H1 (cell line): ENCODE measurements around the gene AAK1. TPM values are rescaled to one million over a fixed set of nuclear protein-coding genes. Genes with fewer than 3 reads are reported as not detected.

Source experiments
- CTCF ChIA-PET: fragments of 300-600 bp; sonication (Branson Sonifier 250); formaldehyde crosslinking; loops from one replicate; lab custom pipeline; 2021; ENCODE audit not compliant: partially characterized antibody; lab: Charles Lee
- POLR2A ChIA-PET: fragments of 300-600 bp; sonication (Branson Sonifier 250); formaldehyde crosslinking; loops from one replicate; lab custom pipeline; 2021; ENCODE audit warnings: inconsistent platforms; ENCODE audit not compliant: partially characterized antibody; lab: Charles Lee
- DNase-seq, 2 experiments: peaks; one replicate each; pipeline versions ENCODE4 v3.0.0 to v3.0.0-alpha.2; 2010 to 2022; ENCODE audit warnings: low spot score in 2 of 2, low read depth in 1 of 2, mixed read lengths in 1 of 2
- FAIRE-seq: peaks from 2 replicates; lab custom pipeline; 2011; peaks lifted over from hg19 to GRCh38; lab: Jason Lieb, UNC
- H2AFZ ChIP-seq: 2 replicates; pipeline ENCODE4 v1.8.1; 2012; ENCODE audit warnings: low read length, inconsistent platforms
- H2AK5ac ChIP-seq: 2 replicates; pipeline ENCODE4 v1.6.1; 2013; ENCODE audit warnings: low read depth, low read length
- H2BK120ac ChIP-seq: replicated peaks from 2 replicates; pipeline ENCODE3; 2013; ENCODE audit warnings: low read depth, low read length, inconsistent platforms
- H2BK12ac ChIP-seq: 2 replicates; pipeline ENCODE4 v1.6.1; 2013; ENCODE audit warnings: low read depth, low read length
- H2BK15ac ChIP-seq: 2 replicates; pipeline ENCODE4 v1.6.1; 2013; ENCODE audit warnings: low read length
- H2BK20ac ChIP-seq: 2 replicates; pipeline ENCODE4 v1.6.1; 2013; ENCODE audit warnings: low read length
- H2BK5ac ChIP-seq: 2 replicates; pipeline ENCODE4 v1.6.1; 2013; ENCODE audit warnings: low read depth, low read length
- H3K14ac ChIP-seq: 2 replicates; pipeline ENCODE4 v1.6.1; 2013; ENCODE audit warnings: inconsistent platforms; ENCODE audit not compliant: insufficient read length
- H3K18ac ChIP-seq: 2 replicates; pipeline ENCODE4 v1.6.1; 2013; ENCODE audit warnings: low read length; ENCODE audit errors: extremely low read depth
- H3K23ac ChIP-seq: 2 replicates; pipeline ENCODE4 v1.6.1; 2013; ENCODE audit warnings: inconsistent platforms; ENCODE audit not compliant: insufficient read length
- H3K23me2 ChIP-seq: 2 replicates; pipeline ENCODE4 v1.6.1; 2013; ENCODE audit warnings: low read depth, low read length
- H3K27ac ChIP-seq: 2 replicates; pipeline ENCODE4 v1.6.1; 2011; ENCODE audit warnings: low read depth, low read length, inconsistent platforms
- H3K27me3 ChIP-seq, 4 experiments: replicated peaks in 1 of 4; 1 replicate in 1 of 4; 2 replicates in 3 of 4; pipeline versions ENCODE4 v1.6.1 to v1.8.1; 2011 to 2013; ENCODE audit warnings: low read length in 3 of 4, mild to moderate bottlenecking in 3 of 4, inconsistent platforms in 2 of 4, mixed read lengths in 2 of 4, moderate library complexity in 1 of 4; ENCODE audit not compliant: control insufficient read depth in 3 of 4, insufficient read depth in 3 of 4; ENCODE audit errors: extremely low read depth in 1 of 4
- H3K36me3 ChIP-seq, 4 experiments: 2 replicates each; pipeline versions ENCODE4 v1.6.1 to v1.8.1; 2011 to 2013; ENCODE audit warnings: mild to moderate bottlenecking in 4 of 4, low read length in 3 of 4, moderate library complexity in 2 of 4, control low read depth in 1 of 4, inconsistent platforms in 1 of 4; ENCODE audit not compliant: insufficient read depth in 4 of 4, control insufficient read depth in 2 of 4
- H3K4ac ChIP-seq: replicated peaks from 2 replicates; pipeline ENCODE3; 2013; ENCODE audit warnings: low read length, low read depth, mixed read lengths, inconsistent platforms; ENCODE audit not compliant: insufficient read length
- H3K4me1 ChIP-seq, 4 experiments: replicated peaks in 1 of 4; 1 replicate in 1 of 4; 2 replicates in 3 of 4; pipeline versions ENCODE4 v1.6.1 to v1.8.1; 2011 to 2013; ENCODE audit warnings: low read length in 3 of 4, inconsistent platforms in 2 of 4, mixed read lengths in 1 of 4; ENCODE audit not compliant: insufficient read depth in 4 of 4, control insufficient read depth in 3 of 4
- H3K4me2 ChIP-seq, 2 experiments: 2 replicates each; pipeline versions ENCODE4 v1.6.1 to v1.8.1; 2011 to 2013; ENCODE audit warnings: low read depth in 2 of 2, low read length in 2 of 2, control low read depth in 1 of 2, inconsistent platforms in 1 of 2, mild to moderate bottlenecking in 1 of 2; ENCODE audit not compliant: insufficient read depth in 1 of 2
- H3K4me3 ChIP-seq, 4 experiments: fragments of 200-600, 300-600 bp in 1 of 4; sonication (generic), shearing (Covaris generic), sonication (Bioruptor Twin) in 1 of 4; 2 replicates each; pipeline versions ENCODE4 v1.5.1 to v1.8.1; 2011 to 2016; ENCODE audit warnings: low read length in 4 of 4, low read depth in 3 of 4, control low read depth in 2 of 4, inconsistent platforms in 2 of 4, mild to moderate bottlenecking in 2 of 4, mixed read lengths in 1 of 4, moderate library complexity in 1 of 4; ENCODE audit not compliant: insufficient read depth in 2 of 4; ENCODE audit errors: extremely low read depth in 1 of 4
- H3K56ac ChIP-seq: replicated peaks from 2 replicates; pipeline ENCODE3; 2013; ENCODE audit warnings: low read depth, mild to moderate bottlenecking, mixed read lengths, low read length, inconsistent platforms; ENCODE audit not compliant: insufficient read length
- H3K79me1 ChIP-seq: 2 replicates; pipeline ENCODE4 v1.6.1; 2013; ENCODE audit warnings: low read depth, low read length, control low read depth
- H3K79me2 ChIP-seq, 2 experiments: 2 replicates each; pipeline versions ENCODE4 v1.6.1 to v1.8.1; 2012 to 2013; ENCODE audit warnings: low read length in 2 of 2, mild to moderate bottlenecking in 2 of 2, inconsistent platforms in 1 of 2; ENCODE audit not compliant: insufficient read depth in 2 of 2, control insufficient read depth in 1 of 2
- H3K9ac ChIP-seq, 4 experiments: replicated peaks in 1 of 4; 1 replicate in 1 of 4; 2 replicates in 3 of 4; pipeline versions ENCODE4 v1.6.1 to v1.8.1; 2011 to 2013; ENCODE audit warnings: low read depth in 3 of 4, low read length in 3 of 4, control low read depth in 2 of 4, mild to moderate bottlenecking in 2 of 4, moderate library complexity in 2 of 4, inconsistent platforms in 1 of 4; ENCODE audit errors: extremely low read depth in 1 of 4
- H3K9me3 ChIP-seq, 2 experiments: 2 replicates each; pipeline versions ENCODE4 v1.6.1 to v1.8.1; 2012 to 2013; ENCODE audit warnings: mild to moderate bottlenecking in 2 of 2, moderate library complexity in 2 of 2, control low read depth in 1 of 2, inconsistent platforms in 1 of 2, low read depth in 1 of 2, low read length in 1 of 2, mixed read lengths in 1 of 2; ENCODE audit not compliant: insufficient read depth in 2 of 2
- H4K20me1 ChIP-seq, 2 experiments: replicated peaks in 1 of 2; 2 replicates each; pipeline versions ENCODE3 to v1.8.1; 2011 to 2013; ENCODE audit warnings: inconsistent platforms in 2 of 2, low read length in 2 of 2, mild to moderate bottlenecking in 1 of 2; ENCODE audit not compliant: insufficient read depth in 2 of 2, control insufficient read depth in 1 of 2
- H4K5ac ChIP-seq: 2 replicates; pipeline ENCODE4 v1.6.1; 2013; ENCODE audit warnings: low read length, low read depth, mixed read lengths, inconsistent platforms; ENCODE audit not compliant: insufficient read length
- H4K8ac ChIP-seq: 2 replicates; pipeline ENCODE4 v1.8.0; 2013; ENCODE audit warnings: mild to moderate bottlenecking, moderate library complexity, low read length, inconsistent platforms; ENCODE audit not compliant: insufficient read depth; ENCODE audit errors: extremely low read depth
- H4K91ac ChIP-seq: replicated peaks from 2 replicates; pipeline ENCODE3; 2013; ENCODE audit warnings: low read length, mixed read lengths, inconsistent platforms; ENCODE audit not compliant: insufficient read length
- CEBPB ChIP-seq: IDR thresholded peaks from 2 replicates; pipeline ENCODE4 v1.6.1; 2012; ENCODE audit warnings: low read depth, low read length
- CHD1 ChIP-seq: IDR thresholded peaks from 2 replicates; pipeline ENCODE4 v1.6.1; 2012; ENCODE audit warnings: low read depth, low read length, improper control_type of control experiment
- FOSL1 ChIP-seq: IDR thresholded peaks from 2 replicates; pipeline ENCODE4 v1.6.1; 2011; ENCODE audit warnings: mild to moderate bottlenecking, low read depth, low read length, moderate library complexity; ENCODE audit not compliant: insufficient read depth
- KDM1A ChIP-seq: fragments of 200-600, 300-600 bp; sonication (generic); IDR thresholded peaks from 2 replicates; pipeline ENCODE4 v1.7.1; 2016; ENCODE audit warnings: mild to moderate bottlenecking, low read length, borderline replicate concordance
- POLR2AphosphoS5 ChIP-seq: IDR thresholded peaks from 2 replicates; pipeline ENCODE4 v1.6.1; 2011; ENCODE audit warnings: low read depth, low read length
- RAD21 ChIP-seq, 2 experiments: IDR thresholded peaks in 1 of 2; conservative IDR thresholded peaks in 1 of 2; 2 replicates each; pipeline ENCODE4 v1.6.1; 2011; ENCODE audit warnings: low read depth in 2 of 2, low read length in 2 of 2, improper control_type of control experiment in 1 of 2, inconsistent platforms in 1 of 2, mild to moderate bottlenecking in 1 of 2, moderate library complexity in 1 of 2
- SRF ChIP-seq: IDR thresholded peaks from 2 replicates; pipeline ENCODE4 v1.6.1; 2011; ENCODE audit warnings: mild to moderate bottlenecking, low read depth, low read length, moderate library complexity
- WGBS, 2 experiments: shearing (Covaris generic) in 1 of 2; methylation state at CpG; one replicate each; pipeline versions ENCODE4 v1.1.6 to v1.1.7; 2013 to 2015; ENCODE audit warnings: low lambda C conversion rate in 2 of 2, mixed read lengths in 2 of 2, inconsistent platforms in 1 of 2, low coverage in 1 of 2, missing lambda C conversion rate in 1 of 2; ENCODE audit not compliant: insufficient replicate concordance in 2 of 2, insufficient coverage in 1 of 2, insufficient read length in 1 of 2; ENCODE audit errors: extremely low coverage in 1 of 2, missing lambda C conversion rate in 1 of 2; 5-methylcytosine and 5-hydroxymethylcytosine counted together
- polyA plus RNA-seq, 7 experiments: library from polyadenylated mRNA; depleted of rRNA in 3 of 7; stranded (reverse) in 5 of 7; unstranded in 2 of 7; fragments of >200 nt in 5 of 7; fragments of 200-250 nt in 2 of 7; gene quantifications; 1 replicate in 5 of 7; 2 replicates in 1 of 7; 4 replicates in 1 of 7; pipeline versions ENCODE4 v1.2.1 to v1.2.3, GENCODE V29; 2011 to 2013; ENCODE audit warnings: missing spikeins in 2 of 7, mixed read lengths in 2 of 7
- total RNA-seq: library from RNA; stranded (reverse); fragmentation: NEBNext Ultra II Directional; extraction: Animal tissue kit (Norgen Biotek cat#: 25700); gene quantifications from 2 replicates; pipeline ENCODE4 v1.2.1, GENCODE V29; 2021

Gene AAK1
- total and polyA plus RNA-seq, 2 of the 8 experiments (the other 6 are each of a cell fraction or from before 2014, with no cell fraction given), result 10.0 to 40.5 TPM

GRCh38 chr2:69452687-69453086, 190.9 kb downstream of the AAK1 start:
- Histone ChIP-seq H3K79me1 (no peaks in the 10 kb centered on the region), H3K27ac (no peak overlapping the region), H3K4ac (no peak overlapping the region), H2BK20ac (0 out of 2 replicates have a peak overlapping the region, but pooled peaks have one; percentile 15), H3K9ac (no peak overlapping the region), H4K8ac (no peak overlapping the region), H3K4me2 (no peak overlapping the region), H3K56ac (no peak overlapping the region), H3K4me1 (peaks cover 3 to 13% (median 9%) of the 10 kb centered on the region in 4 experiments; a peak in 4 of 7 replicates), H3K23ac (no peak overlapping the region), H2BK120ac (no peak overlapping the region), H3K14ac (no peak overlapping the region), H2AFZ (no peak overlapping the region), H3K4me3 (no peak overlapping the region), H4K5ac (no peak overlapping the region), H3K79me2 (no peaks in the 10 kb centered on the region), H2BK12ac (peak overlapping the region; percentile 98), H3K36me3 (no peaks in the 10 kb centered on the region), H3K18ac (peak overlapping the region; percentile 27; the same call in 1 of the 2 replicates), H4K20me1 (no peaks in the 10 kb centered on the region), H4K91ac (no peak overlapping the region), H3K27me3 (no peaks in the 10 kb centered on the region), H2AK5ac (no peak overlapping the region), H3K9me3 (no peaks in the 10 kb centered on the region), H2BK5ac (0 out of 2 replicates have a peak overlapping the region, but pooled peaks have one; percentile 31), H2BK15ac (peak overlapping the region; percentile 75; the same call in 1 of the 2 replicates), H3K23me2 (no peaks in the 10 kb centered on the region)
- ChIA-PET POLR2A (interaction anchor here (1.7 kb wide), 1 partner anchor 15 kb away, joined by 8 read pairs; the partner anchor contains the start of gene NFU1), CTCF (interaction anchor here (1.2 kb wide), 1 partner anchor 77 kb away, joined by 4 read pairs; no protein-coding TSS in a partner anchor)
- FAIRE-seq, result no peak
- 94% methylated on average over 3 of the region's 3 CpGs; no CpG with 5 or more reads in 1 of the 2 experiments for WGBS, 2 experiments
- no peak for DNase-seq
- no peak for TF ChIP-seq RAD21 (IDR thresholded peaks at IDR 0.05 in 1 of 2, conservative IDR thresholded peaks at IDR 0.05 in 1 of 2; ENCODE audit: low read depth in 2 of 2, low read length in 2 of 2)
- no peak for TF ChIP-seq FOSL1
- TF ChIP-seq SRF, result no peak
- TF ChIP-seq CHD1, result no peak
- TF ChIP-seq POLR2AphosphoS5, result no peak
- no peak for TF ChIP-seq CEBPB
- TF ChIP-seq KDM1A, result no peak
